Hepatocyte (in vitro differentiated cells): Measurements from ENCODE around the gene VWA8. TPM values are rescaled to one million over a fixed set of nuclear protein-coding genes. Genes with fewer than 3 reads are reported as not detected.
A peak's percentile ranks its signal among the peaks of the same experiment; 100 is the strongest.

ENCODE experiments used
- DNase-seq: peaks from one replicate; pipeline ENCODE4 v3.0.0-alpha.2; 2016; ENCODE audit warnings: low spot score
- H2AFZ ChIP-seq: fragments of 200-600 bp; sonication (generic); 2 replicates; pipeline ENCODE4 v1.6.0; 2016; ENCODE audit warnings: antibody characterized with exemption, mild to moderate bottlenecking
- H3K27ac ChIP-seq: fragments of 200-600 bp; sonication (generic); 2 replicates; pipeline ENCODE4 v1.5.1; 2016; ENCODE audit warnings: mild to moderate bottlenecking
- H3K27me3 ChIP-seq: fragments of 200-600 bp; sonication (generic); 2 replicates; pipeline ENCODE4 v1.6.1; 2016
- H3K36me3 ChIP-seq: fragments of 200-600 bp; sonication (generic); replicated peaks from 2 replicates; pipeline ENCODE4 v1.5.1; 2016; ENCODE audit warnings: low read depth; ENCODE audit not compliant: insufficient read depth
- H3K4me1 ChIP-seq: fragments of 200-600 bp; sonication (generic); 2 replicates; pipeline ENCODE4 v1.5.1; 2016; ENCODE audit warnings: mild to moderate bottlenecking, moderate library complexity; ENCODE audit not compliant: insufficient read depth
- H3K4me2 ChIP-seq: fragments of 200-600 bp; sonication (generic); 2 replicates; pipeline ENCODE4 v1.6.0; 2016
- H3K4me3 ChIP-seq: fragments of 200-600 bp; sonication (generic); 2 replicates; pipeline ENCODE4 v1.5.1; 2016; ENCODE audit warnings: mild to moderate bottlenecking
- H3K79me2 ChIP-seq: fragments of 200-600 bp; sonication (generic); 2 replicates; pipeline ENCODE4 v1.6.0; 2017; ENCODE audit warnings: mild to moderate bottlenecking
- H3K9me2 ChIP-seq: fragments of 200-600 bp; sonication (generic); replicated peaks from 2 replicates; pipeline ENCODE4 v1.6.0; 2017; ENCODE audit warnings: mild to moderate bottlenecking; ENCODE audit not compliant: insufficient read depth
- H3K9me3 ChIP-seq: fragments of 200-600 bp; sonication (generic); 2 replicates; pipeline ENCODE4 v1.5.1; 2016; ENCODE audit warnings: low read depth, mild to moderate bottlenecking
- H4K20me1 ChIP-seq: fragments of 200-600 bp; sonication (generic); 2 replicates; pipeline ENCODE4 v1.6.0; 2016; ENCODE audit warnings: mild to moderate bottlenecking; ENCODE audit not compliant: insufficient read depth, poor library complexity, severe bottlenecking
- EZH2 ChIP-seq: fragments of 200-600 bp; sonication (generic); IDR thresholded peaks from 2 replicates; pipeline ENCODE4 v1.6.1; 2016; ENCODE audit warnings: antibody characterized with exemption, mild to moderate bottlenecking, borderline replicate concordance
- EZH2phosphoT487 ChIP-seq: fragments of 200-600 bp; sonication (generic); IDR thresholded peaks from one replicate; pipeline ENCODE4 v1.6.1; 2018; ENCODE audit warnings: antibody characterized with exemption, mild to moderate bottlenecking, low read depth, moderate library complexity; ENCODE audit not compliant: unreplicated experiment, severe bottlenecking
- WGBS: methylation state at CpG from one replicate; pipeline ENCODE4 v1.1.6; 2016; ENCODE audit warnings: low lambda C conversion rate; ENCODE audit errors: missing lambda C conversion rate; 5-methylcytosine and 5-hydroxymethylcytosine counted together
- polyA plus RNA-seq: library from polyadenylated mRNA; unstranded; fragments of >200 nt; fragmentation: Nextera tagmentation; extraction: Ambion mirVana; gene quantifications from 2 replicates; pipeline ENCODE4 v1.2.1, GENCODE V29; 2016
- total RNA-seq: library from RNA; depleted of rRNA; stranded (reverse); fragments of >200 nt; gene quantifications from 2 replicates; pipeline ENCODE4 v1.2.3, GENCODE V29; 2014
- TF ChIP-seq, protein P1 (sequence below): fragments of 200-600 bp; sonication (generic); IDR thresholded peaks from 2 replicates; pipeline ENCODE4 v1.5.1; 2016; ENCODE audit warnings: antibody characterized with exemption, mild to moderate bottlenecking; ENCODE audit not compliant: poor library complexity

The VWA8 gene
- total and polyA plus RNA-seq, 2 experiments from 2014 or later: 4.9 to 19.5 TPM

DNA sequence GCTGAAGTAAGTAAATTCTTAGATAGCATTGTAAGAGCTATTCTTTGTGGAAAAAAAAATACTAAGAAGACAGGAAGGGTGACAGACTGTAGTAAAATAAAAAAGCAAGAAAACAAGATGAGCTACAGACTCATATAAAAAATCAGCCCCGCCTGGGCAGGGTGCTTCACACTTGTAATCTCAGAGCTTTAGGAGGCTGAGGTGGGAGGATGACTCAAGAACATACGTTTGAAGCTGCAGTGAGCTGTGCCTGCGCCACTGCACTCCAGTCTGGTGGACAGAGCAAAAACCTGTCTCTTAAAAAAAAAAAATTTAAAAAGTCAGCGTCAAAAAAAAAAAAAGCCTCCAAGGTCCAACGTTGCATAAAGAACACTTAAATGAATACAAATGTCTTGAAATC is 102.1 kb downstream of the VWA8 start:
- Histone ChIP-seq H3K9me3 (no peaks in the 10 kb centered on the region), H3K36me3 (no peaks in the 10 kb centered on the region), H4K20me1 (no peaks in the 10 kb centered on the region), H3K27me3 (no peaks in the 10 kb centered on the region), H3K4me3 (no peak overlapping the region), H2AFZ (no peak overlapping the region), H3K4me1 (peaks cover 19% of the 10 kb centered on the region), H3K27ac (peak overlapping the region; percentile 12), H3K9me2 (no peaks in the 10 kb centered on the region), H3K4me2 (no peak overlapping the region), H3K79me2 (no peaks in the 10 kb centered on the region)
- peak; percentile 23 for DNase-seq
- TF ChIP-seq EZH2phosphoT487: no peak
- no peak for TF ChIP-seq EZH2
- TF ChIP-seq, protein P1, sequence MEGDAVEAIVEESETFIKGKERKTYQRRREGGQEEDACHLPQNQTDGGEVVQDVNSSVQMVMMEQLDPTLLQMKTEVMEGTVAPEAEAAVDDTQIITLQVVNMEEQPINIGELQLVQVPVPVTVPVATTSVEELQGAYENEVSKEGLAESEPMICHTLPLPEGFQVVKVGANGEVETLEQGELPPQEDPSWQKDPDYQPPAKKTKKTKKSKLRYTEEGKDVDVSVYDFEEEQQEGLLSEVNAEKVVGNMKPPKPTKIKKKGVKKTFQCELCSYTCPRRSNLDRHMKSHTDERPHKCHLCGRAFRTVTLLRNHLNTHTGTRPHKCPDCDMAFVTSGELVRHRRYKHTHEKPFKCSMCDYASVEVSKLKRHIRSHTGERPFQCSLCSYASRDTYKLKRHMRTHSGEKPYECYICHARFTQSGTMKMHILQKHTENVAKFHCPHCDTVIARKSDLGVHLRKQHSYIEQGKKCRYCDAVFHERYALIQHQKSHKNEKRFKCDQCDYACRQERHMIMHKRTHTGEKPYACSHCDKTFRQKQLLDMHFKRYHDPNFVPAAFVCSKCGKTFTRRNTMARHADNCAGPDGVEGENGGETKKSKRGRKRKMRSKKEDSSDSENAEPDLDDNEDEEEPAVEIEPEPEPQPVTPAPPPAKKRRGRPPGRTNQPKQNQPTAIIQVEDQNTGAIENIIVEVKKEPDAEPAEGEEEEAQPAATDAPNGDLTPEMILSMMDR: no peak
- WGBS: 72% methylated on average over 5 of the region's 5 CpGs

DNA sequence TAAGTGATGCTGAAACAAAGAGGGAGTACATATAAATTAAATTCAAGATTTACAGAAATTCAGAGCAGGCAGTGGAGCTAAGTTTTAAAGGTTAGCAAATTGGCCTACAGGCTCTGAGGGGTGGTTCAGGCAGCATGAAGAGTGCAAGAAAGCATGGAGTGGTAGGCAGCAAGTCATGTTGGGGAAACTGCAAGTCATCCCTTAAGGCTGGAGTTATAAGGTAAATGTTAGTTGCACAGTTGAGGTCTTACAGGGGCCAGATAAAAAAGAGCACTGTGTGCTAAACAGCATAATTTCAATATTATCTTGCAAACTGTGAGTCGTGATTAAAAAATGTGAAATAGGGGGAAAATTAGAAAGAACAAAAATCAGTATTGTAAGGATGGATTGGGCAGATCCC is 106.2 kb downstream of the VWA8 start:
- Histone ChIP-seq H3K4me3 (no peak overlapping the region), H2AFZ (no peak overlapping the region), H3K9me3 (no peaks in the 10 kb centered on the region), H3K79me2 (no peaks in the 10 kb centered on the region), H3K27me3 (no peaks in the 10 kb centered on the region), H3K27ac (no peak overlapping the region), H3K4me2 (no peak overlapping the region), H4K20me1 (no peaks in the 10 kb centered on the region), H3K36me3 (no peaks in the 10 kb centered on the region), H3K4me1 (peaks cover 10% of the 10 kb centered on the region), H3K9me2 (no peaks in the 10 kb centered on the region)
- 92% methylated on average over 1 of the region's 1 CpG for WGBS
- no peak for TF ChIP-seq EZH2
- TF ChIP-seq EZH2phosphoT487: no peak
- TF ChIP-seq, protein P1: no peak
- DNase-seq: no peak

DNA sequence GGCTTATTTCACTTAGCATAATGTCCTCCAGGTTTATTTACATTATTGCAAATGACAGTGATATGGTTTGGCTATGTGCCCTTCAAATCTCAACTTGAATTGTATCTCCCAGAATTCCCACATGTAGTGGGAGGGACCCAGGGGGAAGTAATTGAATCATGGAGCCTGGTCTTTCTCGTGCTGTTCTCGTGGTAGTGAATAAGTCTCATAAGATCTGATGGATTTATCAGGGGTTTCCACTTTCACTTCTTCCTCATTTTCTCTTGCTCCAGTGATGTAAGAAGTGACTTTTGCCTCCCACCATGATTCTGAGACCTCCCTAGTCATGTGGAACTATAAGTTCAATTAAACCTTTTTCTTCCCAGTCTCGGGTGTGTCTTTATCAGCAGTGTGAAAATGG is 109.6 kb downstream of the VWA8 start:
- no peaks in the 10 kb centered on the region for H4K20me1 ChIP-seq
- no peaks in the 10 kb centered on the region for H3K4me1 ChIP-seq
- DNase-seq: no peak
- no peak overlapping the region for H2AFZ ChIP-seq
- H3K36me3 ChIP-seq: no peaks in the 10 kb centered on the region
- no peak overlapping the region for H3K4me3 ChIP-seq
- no peak overlapping the region for H3K27ac ChIP-seq
- H3K9me2 ChIP-seq: no peaks in the 10 kb centered on the region
- WGBS: 94% methylated on average over 3 of the region's 3 CpGs
- H3K9me3 ChIP-seq: no peaks in the 10 kb centered on the region
- no peaks in the 10 kb centered on the region for H3K79me2 ChIP-seq
- no peaks in the 10 kb centered on the region for H3K27me3 ChIP-seq
- no peak overlapping the region for H3K4me2 ChIP-seq
- TF ChIP-seq EZH2 (no peak), EZH2phosphoT487 (no peak)
- TF ChIP-seq, protein P1: no peak
